Skin epidermis (tissue), 12 donors: ENCODE measurements around the gene CHURC1.

Experiments
- H3K27ac ChIP-seq, 21 experiments: fragments of 200-600 bp; sonication (generic) in 11 of 21; one replicate each; pipeline ENCODE4 v1.5.0; 2020; ENCODE audit warnings: mild to moderate bottlenecking in 3 of 21, inconsistent platforms in 2 of 21, moderate library complexity in 2 of 21
- H3K4me3 ChIP-seq, 7 experiments: fragments of 200-600 bp; sonication (generic) in 2 of 7; one replicate each; pipeline ENCODE4 v1.5.0; 2020; ENCODE audit warnings: inconsistent platforms in 2 of 7, mild to moderate bottlenecking in 2 of 7, moderate library complexity in 1 of 7

The CHURC1 gene

DNA sequence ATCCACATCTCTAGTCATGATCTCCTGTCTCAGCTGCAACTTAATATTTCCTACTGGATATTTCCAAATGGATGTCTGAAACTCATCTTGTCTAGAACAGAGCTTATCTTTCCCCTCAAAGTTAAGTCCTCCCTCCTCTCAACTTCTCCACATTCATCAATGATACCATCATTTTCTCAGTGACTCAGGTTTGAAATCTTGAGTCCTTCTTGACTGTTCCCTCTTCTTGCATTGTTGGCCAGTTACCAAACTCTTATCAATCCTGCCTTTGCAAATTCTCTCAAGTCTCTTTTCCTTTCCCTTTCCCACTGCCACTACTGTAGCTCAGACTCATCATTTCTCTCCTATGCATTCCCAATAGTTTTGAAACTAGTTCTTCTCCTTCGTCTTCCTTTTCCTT, 14.3 kb upstream of the CHURC1 start:
- Histone ChIP-seq H3K4me3 (no peak overlapping the region), H3K27ac (no peak overlapping the region)

DNA sequence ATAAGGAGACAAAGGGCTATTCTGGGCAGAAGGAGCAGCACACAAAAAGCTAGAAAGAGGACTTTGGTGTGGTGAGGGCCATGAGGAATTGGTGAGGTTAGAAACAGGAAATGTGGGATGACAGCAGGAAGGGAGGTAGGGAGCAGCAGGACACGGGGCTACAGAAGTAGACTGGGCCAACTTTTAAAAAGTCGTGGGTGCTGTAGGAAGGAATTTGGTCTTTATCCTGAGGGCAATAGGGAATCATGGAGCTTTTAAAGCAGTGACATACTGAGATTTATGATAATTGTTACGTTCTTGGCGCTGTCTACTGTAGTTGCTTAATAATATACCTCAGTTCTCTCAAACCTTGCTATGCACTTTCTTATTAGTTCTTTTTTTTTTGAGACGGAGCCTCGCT, 8.2 kb upstream of the CHURC1 start:
- H3K4me3 ChIP-seq = no peak overlapping the region

GRCh38 chr14:64910847-64911495, 3.3 kb upstream of the CHURC1 start:
- H3K27ac ChIP-seq = no peak overlapping the region

More for the DNA sequence above, 8.2 kb upstream of the CHURC1 start:
- no peak overlapping the region for H3K27ac ChIP-seq

GRCh38 chr14:64912261-64912660, 2.0 kb upstream of the CHURC1 start:
- no peak overlapping the region for H3K27ac ChIP-seq
- H3K4me3 ChIP-seq = no peak overlapping the region

More at GRCh38 chr14:64910847-64911495, 3.3 kb upstream of the CHURC1 start:
- no peak overlapping the region for H3K4me3 ChIP-seq

- peak overlapping the region in 15 of 21 experiments; percentile 43 to 100 (median 97) for H3K27ac ChIP-seq
- peak overlapping the region in 2 of 7 experiments; percentile 79 to 98 for H3K4me3 ChIP-seq
Observed at GRCh38 chr14:64913477-64913876, 778 bp upstream of the CHURC1 start.

- H3K4me3 ChIP-seq = peak overlapping the region; percentile 57 to 98 (median 80)
- H3K27ac ChIP-seq = peak overlapping the region; percentile 83 to 100 (median 97)
Observed at GRCh38 chr14:64915029-64915424, 772 bp downstream of the CHURC1 start.

- Histone ChIP-seq H3K27ac (no peak overlapping the region), H3K4me3 (peak overlapping the region in 1 of 7 experiments; percentile 79)
Observed at GRCh38 chr14:64915797-64916196, 1.5 kb downstream of the CHURC1 start.

DNA sequence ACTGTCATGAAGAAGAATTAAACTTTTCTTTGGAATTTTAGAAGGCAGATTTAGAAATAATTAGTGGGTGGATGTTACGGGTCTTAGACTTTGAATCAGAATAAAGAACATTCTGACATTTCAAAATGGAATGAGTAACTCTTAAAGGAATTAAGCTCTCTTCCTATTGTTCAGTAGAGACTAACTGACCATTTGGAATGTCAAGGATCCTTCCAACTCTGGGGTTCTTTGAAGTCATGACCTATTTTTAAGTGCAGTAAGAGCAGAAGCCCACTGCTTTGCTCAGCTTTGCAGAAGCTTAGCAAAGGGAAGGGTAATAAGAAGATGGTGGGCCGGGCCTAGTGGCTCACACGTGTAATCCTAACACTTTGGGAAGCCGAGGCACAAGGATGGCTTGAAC, 4.0 kb downstream of the CHURC1 start:
- Histone ChIP-seq H3K27ac (peak overlapping the region in 1 of 21 experiments; percentile 10), H3K4me3 (no peak overlapping the region)

DNA sequence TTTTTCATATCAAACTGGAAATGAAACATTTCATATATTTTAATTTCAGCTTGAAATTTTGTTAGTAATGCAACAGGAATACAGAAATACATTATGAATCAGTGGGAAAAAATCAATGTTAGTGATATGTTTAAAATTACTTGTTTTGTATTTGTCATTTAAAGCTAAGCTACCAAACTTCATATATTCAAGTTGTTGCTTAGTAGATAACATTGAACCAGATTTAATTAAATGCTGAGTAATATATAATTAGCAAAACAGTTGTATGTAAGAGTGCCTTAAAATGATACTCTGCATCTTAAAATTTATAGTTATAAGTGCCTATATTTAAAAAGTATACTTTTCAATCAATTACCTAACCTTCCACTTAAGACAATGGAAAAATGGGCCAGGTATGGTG, 5.0 kb downstream of the CHURC1 start:
- H3K27ac ChIP-seq = no peak overlapping the region
- no peak overlapping the region for H3K4me3 ChIP-seq

- Histone ChIP-seq H3K27ac (no peak overlapping the region), H3K4me3 (no peak overlapping the region)
Observed at GRCh38 chr14:64919618-64920017, 5.4 kb downstream of the CHURC1 start.

DNA sequence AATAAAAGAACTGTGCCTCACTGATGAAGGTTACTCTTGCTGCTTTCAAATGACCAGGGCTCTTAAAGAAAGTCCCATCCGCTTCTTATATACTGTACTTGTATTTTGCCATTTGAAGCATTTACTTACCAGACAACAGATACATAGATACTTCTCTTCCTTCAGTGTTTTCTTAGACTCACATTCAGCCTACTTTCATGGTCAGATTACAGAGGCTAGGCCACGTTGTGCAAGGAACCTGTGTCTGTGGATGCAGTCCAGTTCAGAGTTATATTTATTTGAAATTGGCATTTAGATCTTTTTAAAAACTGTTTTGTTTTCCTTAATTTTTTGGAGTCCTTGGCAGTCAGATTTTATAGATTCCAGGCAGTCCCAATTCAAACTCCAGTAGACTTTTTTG, 6.2 kb downstream of the CHURC1 start:
- H3K27ac ChIP-seq = no peak overlapping the region

GRCh38 chr14:64923015-64923414, 8.8 kb downstream of the CHURC1 start:
- H3K27ac ChIP-seq = no peak overlapping the region
- no peak overlapping the region for H3K4me3 ChIP-seq

More for the DNA sequence above, 6.2 kb downstream of the CHURC1 start:
- H3K4me3 ChIP-seq = no peak overlapping the region

DNA sequence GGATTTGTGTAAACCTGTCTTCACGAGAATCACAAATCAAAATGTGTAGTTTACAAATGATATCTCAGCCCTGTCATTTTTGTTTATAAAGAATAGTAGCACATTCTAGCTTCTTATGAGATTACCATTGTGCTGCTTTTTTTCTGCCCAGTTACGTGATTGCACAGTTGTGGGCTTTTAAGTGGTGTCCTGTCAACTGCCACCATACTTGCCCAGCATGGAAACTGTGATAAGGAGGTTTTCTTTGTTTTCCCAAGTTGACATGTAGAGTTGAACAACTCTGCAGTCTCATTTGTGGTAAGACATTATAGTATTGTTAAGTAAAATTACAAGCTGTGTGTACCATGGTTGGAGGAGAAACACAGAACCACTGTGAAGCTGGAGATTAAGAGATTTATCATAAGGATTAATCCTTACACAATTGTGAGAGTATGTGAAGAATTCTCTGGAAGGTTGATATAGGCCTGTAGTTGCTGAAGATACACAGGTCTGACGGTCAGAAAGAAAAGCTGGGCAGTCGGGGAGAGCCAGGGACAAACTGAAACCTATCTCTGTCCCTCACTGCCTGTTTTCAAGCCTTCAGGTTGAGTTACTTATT, 12.2 kb downstream of the CHURC1 start:
- no peak overlapping the region for H3K4me3 ChIP-seq
- no peak overlapping the region for H3K27ac ChIP-seq

DNA sequence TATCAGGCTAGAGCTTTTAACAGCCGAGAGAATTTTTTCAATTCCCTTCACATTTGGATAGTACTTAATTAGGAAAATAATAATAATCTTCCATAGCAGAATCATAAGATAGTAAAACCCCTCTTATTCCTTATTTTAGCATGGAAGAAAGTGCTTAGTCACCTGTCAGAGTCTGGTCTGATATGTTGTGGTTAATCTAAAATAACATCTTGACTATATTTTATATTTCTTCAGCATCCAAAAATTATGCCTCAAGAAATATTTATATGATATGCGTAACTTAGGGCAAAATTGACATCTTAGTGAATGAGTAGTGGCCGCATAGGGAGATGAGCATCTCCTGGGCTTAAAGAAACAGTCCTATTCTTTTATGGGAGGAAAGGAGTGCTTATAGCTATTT, 12.8 kb downstream of the CHURC1 start:
- Histone ChIP-seq H3K4me3 (no peak overlapping the region), H3K27ac (peak overlapping the region in 1 of 21 experiments; percentile 3)

- peak overlapping the region in 9 of 21 experiments; percentile 1 to 79 (median 52) for H3K27ac ChIP-seq
- no peak overlapping the region for H3K4me3 ChIP-seq
Observed at GRCh38 chr14:64928239-64929013, 14.2 kb downstream of the CHURC1 start.

- no peak overlapping the region for H3K4me3 ChIP-seq
- H3K27ac ChIP-seq = peak overlapping the region in 9 of 21 experiments; percentile 1 to 79 (median 52)
Observed at GRCh38 chr14:64929014-64929359, 14.7 kb downstream of the CHURC1 start.

DNA sequence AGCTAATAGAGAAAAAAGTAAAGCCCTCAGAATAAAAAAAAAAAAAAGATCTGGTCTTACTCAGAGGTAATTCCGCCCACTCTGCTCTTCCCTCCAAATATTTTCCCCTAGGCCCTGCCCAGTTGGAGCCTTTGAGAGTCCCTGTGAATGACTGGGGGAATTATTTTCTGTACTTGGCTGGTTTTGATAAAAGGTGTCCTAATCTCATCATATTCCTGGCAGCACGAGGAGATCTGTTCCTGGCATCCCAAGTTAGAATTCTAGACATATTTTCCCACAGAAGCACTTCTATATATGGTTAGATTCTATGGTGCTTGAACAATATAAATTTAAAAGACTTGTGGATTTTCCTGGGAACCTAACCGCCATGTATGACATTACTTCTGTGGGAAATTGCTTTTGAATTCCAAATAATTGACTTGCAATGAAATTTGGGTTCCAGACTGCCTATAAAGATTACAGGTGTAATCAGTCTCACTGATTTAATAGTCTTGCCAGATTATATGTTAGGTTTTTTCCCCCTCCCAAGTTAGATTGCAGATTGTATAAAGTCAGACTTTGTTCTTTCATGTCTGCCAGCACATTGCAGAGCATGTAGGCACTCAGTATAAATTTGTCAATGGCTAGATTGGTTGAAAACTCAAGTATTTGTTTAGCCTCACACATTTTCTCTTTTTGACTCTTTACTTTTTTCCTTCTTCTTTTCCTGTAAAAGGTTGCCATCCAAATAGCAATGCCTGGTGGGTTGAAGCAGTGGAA, 16.0 kb downstream of the CHURC1 start:
- H3K27ac ChIP-seq = peak overlapping the region in 6 of 21 experiments; percentile 35 to 79 (median 56)

DNA sequence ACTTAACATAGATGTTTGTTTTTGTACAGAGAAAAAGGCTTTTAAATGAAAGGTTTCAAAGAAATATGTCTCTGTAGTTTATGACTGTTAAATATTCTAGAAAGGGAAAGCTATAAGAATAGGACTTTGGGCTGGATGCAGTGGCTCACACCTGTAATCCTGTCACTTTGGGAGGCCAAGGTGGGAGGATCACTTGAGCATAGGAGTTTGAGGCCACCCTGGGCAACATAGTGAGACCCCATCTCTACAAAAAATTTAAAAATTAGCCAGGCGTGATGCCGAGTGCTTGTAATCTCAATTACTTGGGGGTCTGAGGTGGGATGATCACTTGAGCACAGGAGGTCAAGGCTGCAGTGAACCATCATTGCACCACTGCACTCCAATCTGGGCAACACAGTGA, 16.9 kb downstream of the CHURC1 start:
- peak overlapping the region in 7 of 21 experiments; percentile 3 to 56 (median 28) for H3K27ac ChIP-seq

More for the DNA sequence above, 16.0 kb downstream of the CHURC1 start:
- H3K4me3 ChIP-seq = no peak overlapping the region

DNA sequence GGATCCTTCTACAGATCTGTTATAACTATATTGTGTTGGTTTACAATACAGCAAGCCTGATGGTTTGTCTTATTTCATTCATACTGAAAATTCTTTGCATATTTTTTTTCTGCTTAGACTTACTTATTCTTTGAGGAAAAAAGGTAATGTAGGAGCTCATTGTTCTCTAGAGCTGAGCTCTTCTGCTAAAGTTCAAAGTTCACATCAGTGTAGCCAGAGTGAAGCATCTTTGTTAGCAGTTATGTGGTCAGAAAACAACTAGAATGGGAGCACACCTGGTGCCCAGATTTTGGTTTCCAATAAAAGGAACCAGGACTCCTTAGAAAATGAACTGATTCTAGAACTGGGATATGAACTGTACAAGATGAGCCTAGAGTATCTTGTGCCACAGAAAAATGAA, 18.0 kb downstream of the CHURC1 start:
- Histone ChIP-seq H3K4me3 (no peak overlapping the region), H3K27ac (no peak overlapping the region)

More for the DNA sequence above, 16.9 kb downstream of the CHURC1 start:
- H3K4me3 ChIP-seq = no peak overlapping the region

- Histone ChIP-seq H3K27ac (no peak overlapping the region), H3K4me3 (no peak overlapping the region)
Observed at GRCh38 chr14:64934338-64934929, 20.2 kb downstream of the CHURC1 start.
